Activated CD4-positive, alpha-beta memory T cell treated with anti-CD3 and anti-CD28 coated beads for 36 hours (primary cell): ENCODE data around the gene HSBP1. TPM values are rescaled to one million over a fixed set of nuclear protein-coding genes. Genes with fewer than 3 reads are reported as not detected.

ENCODE experiments used
- total RNA-seq, 2 experiments: library from RNA; stranded (reverse); gene quantifications; one replicate each; pipeline ENCODE4 v1.2.3, GENCODE V29; 2021

Gene HSBP1
- total RNA-seq, 2 experiments from 2014 or later, result 70.1 to 74.7 TPM

Other genes with a start within 250 kb of the HSBP1 start
- gene MLYCD, start 91.1 kb downstream of the HSBP1 start, total RNA-seq, result 1 to 10 TPM; 3.0 to 3.5 TPM
- gene OSGIN1, start 145.3 kb downstream of the HSBP1 start, total RNA-seq, result under 1 TPM; 0.34 to 0.40 TPM
- gene NECAB2, start 160.3 kb downstream of the HSBP1 start, total RNA-seq, result not detected
- not detected for gene SLC38A8, start 234.8 kb downstream of the HSBP1 start, total RNA-seq